Prostate gland (tissue), 2 donors: ENCODE data around the gene ENOX1. TPM values are rescaled to one million over a fixed set of nuclear protein-coding genes. Genes with fewer than 3 reads are reported as not detected.

Experiments
- DNase-seq: peaks from one replicate; pipeline ENCODE4 v3.0.0-alpha.2; 2019; ENCODE audit warnings: low spot score
- H3K27ac ChIP-seq, 2 donors: fragments of 200-600 bp; sonication (generic); 2 replicates each; pipeline ENCODE4 v1.5.1; 2017 to 2019
- H3K27me3 ChIP-seq: fragments of 200-600 bp; sonication (generic); replicated peaks from 2 replicates; pipeline ENCODE4 v1.5.1; 2019; ENCODE audit not compliant: insufficient read depth
- H3K36me3 ChIP-seq, 2 donors: fragments of 200-600 bp; sonication (generic); 1 replicate in 1 of 2; 2 replicates in 1 of 2; pipeline versions ENCODE4 v1.5.1 to v1.8.1; 2017 to 2019
- H3K4me1 ChIP-seq: fragments of 200-600 bp; sonication (generic); replicated peaks from 2 replicates; pipeline ENCODE4 v1.5.1; 2019
- H3K4me3 ChIP-seq, 2 donors: fragments of 200-600 bp; sonication (generic); 2 replicates each; pipeline ENCODE4 v1.5.1; 2017 to 2019
- H3K9me3 ChIP-seq: fragments of 200-600 bp; sonication (generic); 2 replicates; pipeline ENCODE4 v1.5.1; 2017
- POLR2A ChIP-seq: fragments of 450-650 bp; IDR thresholded peaks from one replicate; pipeline ENCODE4 v1.6.1; 2016; ENCODE audit warnings: antibody characterized with exemption, mild to moderate bottlenecking
- POLR2AphosphoS5 ChIP-seq: sonication (generic); formaldehyde crosslinking; IDR thresholded peaks from one replicate; pipeline ENCODE4 v1.6.1; 2017; ENCODE audit warnings: antibody characterized with exemption
- WGBS: methylation state at CpG from one replicate; pipeline ENCODE4 v1.1.5; 2018; 5-methylcytosine and 5-hydroxymethylcytosine counted together
- intact Hi-C: fragments of 100-400 bp; cut with DNase I; formaldehyde crosslinking; loops from one replicate; pipeline ENCODE4 v1.14.2; 2022
- total RNA-seq, 2 donors: library from RNA; depleted of rRNA; stranded (reverse); fragments of >200 nt; gene quantifications; one replicate each; pipeline ENCODE4 v1.1.0, GENCODE V29; 2016
- TF ChIP-seq, protein P1 (sequence below), 4 experiments: fragments of 200-600 bp in 2 of 4; fragments of 450-650 bp in 2 of 4; sonication (generic) in 2 of 4; IDR thresholded peaks; 1 replicate in 3 of 4; 2 replicates in 1 of 4; pipeline ENCODE4 v1.5.1; 2016 to 2019; ENCODE audit warnings: antibody characterized with exemption in 4 of 4, mild to moderate bottlenecking in 2 of 4, moderate library complexity in 2 of 4

Gene ENOX1
- total RNA-seq, 2 donors from 2014 or later: 4.5 to 5.3 TPM

DNA sequence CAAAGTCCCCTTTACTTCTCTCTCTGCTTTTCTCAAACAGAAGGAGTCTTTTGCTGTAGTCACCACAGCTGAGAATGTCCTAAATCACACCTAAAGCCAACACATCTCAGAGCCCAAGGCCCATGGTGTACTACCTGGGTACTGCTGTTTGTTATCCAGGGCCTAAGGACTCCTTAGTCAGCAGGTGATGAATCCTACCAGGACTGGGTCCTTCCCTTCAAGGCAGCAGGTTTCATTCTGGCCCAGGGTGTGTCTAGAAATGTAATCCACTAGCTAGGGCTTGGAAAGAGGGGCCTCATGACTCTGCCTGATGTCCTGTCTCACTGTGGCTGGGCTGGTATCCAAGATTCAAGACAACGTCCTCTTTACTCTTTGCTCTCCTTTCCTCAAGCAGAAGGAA is 36.2 kb upstream of the ENOX1 start:
- no peaks in the 10 kb centered on the region for H3K4me1 ChIP-seq
- H3K27ac ChIP-seq: no peak overlapping the region
- DNase-seq: no peak
- WGBS: 45% methylated on average over 1 of the region's 1 CpG
- no peak for TF ChIP-seq POLR2A
- TF ChIP-seq, protein P1, sequence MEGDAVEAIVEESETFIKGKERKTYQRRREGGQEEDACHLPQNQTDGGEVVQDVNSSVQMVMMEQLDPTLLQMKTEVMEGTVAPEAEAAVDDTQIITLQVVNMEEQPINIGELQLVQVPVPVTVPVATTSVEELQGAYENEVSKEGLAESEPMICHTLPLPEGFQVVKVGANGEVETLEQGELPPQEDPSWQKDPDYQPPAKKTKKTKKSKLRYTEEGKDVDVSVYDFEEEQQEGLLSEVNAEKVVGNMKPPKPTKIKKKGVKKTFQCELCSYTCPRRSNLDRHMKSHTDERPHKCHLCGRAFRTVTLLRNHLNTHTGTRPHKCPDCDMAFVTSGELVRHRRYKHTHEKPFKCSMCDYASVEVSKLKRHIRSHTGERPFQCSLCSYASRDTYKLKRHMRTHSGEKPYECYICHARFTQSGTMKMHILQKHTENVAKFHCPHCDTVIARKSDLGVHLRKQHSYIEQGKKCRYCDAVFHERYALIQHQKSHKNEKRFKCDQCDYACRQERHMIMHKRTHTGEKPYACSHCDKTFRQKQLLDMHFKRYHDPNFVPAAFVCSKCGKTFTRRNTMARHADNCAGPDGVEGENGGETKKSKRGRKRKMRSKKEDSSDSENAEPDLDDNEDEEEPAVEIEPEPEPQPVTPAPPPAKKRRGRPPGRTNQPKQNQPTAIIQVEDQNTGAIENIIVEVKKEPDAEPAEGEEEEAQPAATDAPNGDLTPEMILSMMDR (IDR thresholded peaks at IDR 0.05): no peak
- TF ChIP-seq POLR2AphosphoS5: no peak
- no peaks in the 10 kb centered on the region for H3K36me3 ChIP-seq
- no peaks in the 10 kb centered on the region for H3K9me3 ChIP-seq
- intact Hi-C loops: no loop called here
- no peaks in the 10 kb centered on the region for H3K27me3 ChIP-seq
- no peak overlapping the region for H3K4me3 ChIP-seq

DNA sequence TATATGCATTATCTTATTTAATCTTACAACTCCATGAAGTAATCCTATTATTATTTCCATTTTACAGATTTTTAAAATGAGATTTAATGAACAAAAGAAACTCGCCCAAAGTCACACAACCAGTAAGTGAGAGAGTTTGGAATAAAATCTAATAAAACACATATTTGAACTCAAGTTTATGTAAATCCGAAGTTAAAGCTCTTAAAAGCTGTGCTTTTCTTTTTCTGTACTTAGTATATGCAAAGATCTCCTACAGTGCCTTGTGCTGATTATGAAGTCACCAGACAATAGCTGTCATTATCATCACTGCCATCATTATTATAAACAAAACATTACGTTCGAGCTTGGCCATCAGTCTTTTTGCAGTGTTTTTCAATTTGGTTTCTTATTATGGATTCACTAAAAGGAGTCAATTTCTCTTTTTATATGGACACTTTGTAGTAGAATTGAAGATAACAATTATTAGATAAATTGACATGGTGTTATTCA is 29.7 kb upstream of the ENOX1 start:
- no peak for DNase-seq
- H3K4me1 ChIP-seq: no peaks in the 10 kb centered on the region
- no peaks in the 10 kb centered on the region for H3K27me3 ChIP-seq
- no peak overlapping the region for H3K4me3 ChIP-seq
- intact Hi-C loops: no loop called here
- 52% methylated on average over 4 of the region's 4 CpGs for WGBS
- no peaks in the 10 kb centered on the region for H3K36me3 ChIP-seq
- no peak overlapping the region for H3K27ac ChIP-seq
- TF ChIP-seq, protein P1 (IDR thresholded peaks at IDR 0.05): no peak
- no peak for TF ChIP-seq POLR2A
- no peak for TF ChIP-seq POLR2AphosphoS5
- H3K9me3 ChIP-seq: no peaks in the 10 kb centered on the region

DNA sequence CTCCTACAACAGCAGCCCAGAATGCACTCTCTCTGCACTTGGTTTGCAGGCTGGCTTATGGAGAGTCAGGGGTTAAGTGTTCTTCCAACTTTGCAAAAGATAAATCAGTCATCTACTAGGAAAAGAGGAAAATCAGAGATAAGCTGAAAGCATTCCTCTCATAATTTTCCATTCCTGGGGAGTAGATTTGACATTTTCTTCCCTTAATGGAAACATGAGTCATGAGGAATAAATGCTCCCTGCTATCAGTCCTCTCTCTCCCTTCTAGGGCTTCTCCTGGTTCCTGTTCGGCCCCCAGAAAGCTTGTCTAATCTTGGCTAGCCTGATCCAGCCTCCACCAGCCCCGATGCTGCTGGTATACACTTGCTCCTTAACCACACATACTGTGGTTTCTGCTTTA is 28.4 kb upstream of the ENOX1 start:
- H3K4me3 ChIP-seq: no peak overlapping the region
- no peaks in the 10 kb centered on the region for H3K9me3 ChIP-seq
- H3K4me1 ChIP-seq: no peaks in the 10 kb centered on the region
- no peaks in the 10 kb centered on the region for H3K36me3 ChIP-seq
- H3K27me3 ChIP-seq: no peaks in the 10 kb centered on the region
- intact Hi-C loops: no loop called here
- TF ChIP-seq POLR2A: no peak
- no peak for TF ChIP-seq POLR2AphosphoS5
- TF ChIP-seq, protein P1 (IDR thresholded peaks at IDR 0.05): no peak
- DNase-seq: no peak
- WGBS: 49% methylated on average over 2 of the region's 2 CpGs
- no peak overlapping the region for H3K27ac ChIP-seq

DNA sequence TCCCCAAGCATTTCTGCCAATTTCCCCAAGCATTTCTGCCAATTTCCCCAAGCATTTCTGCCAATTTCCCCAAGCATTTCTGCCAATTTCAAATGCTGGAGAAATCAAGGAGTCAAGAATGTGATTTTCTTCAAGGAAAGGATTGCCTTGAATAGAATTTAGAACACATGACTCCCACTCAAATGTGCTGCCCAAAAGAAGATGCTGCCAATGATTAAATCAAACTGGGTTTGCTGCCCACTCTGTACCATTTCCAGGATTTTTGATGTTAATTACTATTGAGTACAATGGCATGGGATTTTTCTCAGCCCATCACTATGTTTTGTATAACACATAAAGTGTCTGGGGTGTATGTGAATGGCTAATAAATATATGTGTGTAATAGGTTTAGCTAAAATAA is 21.9 kb upstream of the ENOX1 start:
- intact Hi-C loops: loop anchor here (10.0 kb wide), 1 partner anchor 1214 kb away; no protein-coding TSS in a partner anchor
- Histone ChIP-seq H3K4me1 (no peaks in the 10 kb centered on the region), H3K4me3 (no peak overlapping the region), H3K27ac (no peak overlapping the region), H3K9me3 (no peaks in the 10 kb centered on the region), H3K27me3 (no peaks in the 10 kb centered on the region), H3K36me3 (no peaks in the 10 kb centered on the region)
- DNase-seq: no peak
- TF ChIP-seq POLR2AphosphoS5: no peak
- TF ChIP-seq POLR2A: no peak
- TF ChIP-seq, protein P1 (IDR thresholded peaks at IDR 0.05): no peak

DNA sequence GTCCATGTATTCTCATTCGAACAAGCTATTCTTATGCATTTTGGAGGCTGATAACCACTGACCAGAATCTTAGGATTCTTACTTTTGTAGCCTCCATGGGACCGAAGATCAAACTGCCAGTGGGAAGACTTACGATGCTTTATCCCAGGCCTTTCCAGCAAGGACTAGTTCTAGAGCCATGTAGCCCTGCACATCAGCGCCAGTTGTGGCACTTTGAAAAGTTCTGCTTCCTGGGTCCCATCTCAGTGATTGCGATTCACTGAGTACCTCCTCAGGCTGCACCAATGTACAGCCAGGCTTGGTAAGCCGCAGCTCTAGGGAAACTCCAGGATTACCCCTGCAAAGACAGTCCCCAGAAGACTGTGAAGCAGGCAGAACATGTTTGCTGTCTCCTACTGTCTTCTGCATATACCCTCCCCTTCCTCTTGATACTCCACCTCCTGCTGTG is 18.9 kb upstream of the ENOX1 start:
- Histone ChIP-seq H3K9me3 (no peaks in the 10 kb centered on the region), H3K27me3 (no peaks in the 10 kb centered on the region), H3K36me3 (no peaks in the 10 kb centered on the region), H3K27ac (no peak overlapping the region), H3K4me3 (no peak overlapping the region), H3K4me1 (no peaks in the 10 kb centered on the region)
- 95% methylated on average over 6 of the region's 6 CpGs for WGBS
- DNase-seq: no peak
- TF ChIP-seq POLR2AphosphoS5 (no peak), POLR2A (no peak)
- TF ChIP-seq, protein P1 (IDR thresholded peaks at IDR 0.05): no peak
- intact Hi-C loops: loop anchor here (10.0 kb wide), 1 partner anchor 1211 kb away; no protein-coding TSS in a partner anchor
